IPS DF 6.9 (cell line): ENCODE results near the gene C2CD4D.

Experiments
- DNase-seq: peaks from one replicate; pipeline ENCODE4 v3.0.0-alpha.2; 2013; ENCODE audit warnings: low read depth, low spot score
- H3K27ac ChIP-seq: one replicate; pipeline ENCODE4 v1.5.1; 2013; ENCODE audit warnings: low read length, control low read depth
- H3K27me3 ChIP-seq: 2 replicates; pipeline ENCODE4 v1.6.1; 2013; ENCODE audit warnings: mild to moderate bottlenecking, low read length; ENCODE audit not compliant: control insufficient read depth, insufficient read depth
- H3K36me3 ChIP-seq: 2 replicates; pipeline ENCODE4 v1.6.1; 2013; ENCODE audit warnings: low read length; ENCODE audit not compliant: control insufficient read depth, insufficient read depth
- H3K4me1 ChIP-seq: 2 replicates; pipeline ENCODE4 v1.6.1; 2013; ENCODE audit warnings: low read length; ENCODE audit not compliant: control insufficient read depth, insufficient read depth
- H3K4me3 ChIP-seq: 2 replicates; pipeline ENCODE4 v1.5.1; 2013; ENCODE audit warnings: mild to moderate bottlenecking, low read length
- H3K9me3 ChIP-seq: 2 replicates; pipeline ENCODE4 v1.6.1; 2013; ENCODE audit warnings: low read length, inconsistent platforms; ENCODE audit not compliant: control insufficient read depth, insufficient read depth
- WGBS: extraction: QIAGEN DNeasy Blood & Tissue Kit; methylation state at CpG from one replicate; pipeline ENCODE4 v1.1.7; 2013; ENCODE audit warnings: mixed read lengths, missing lambda C conversion rate; ENCODE audit not compliant: insufficient read length, insufficient coverage; 5-methylcytosine and 5-hydroxymethylcytosine counted together

The C2CD4D gene

DNA sequence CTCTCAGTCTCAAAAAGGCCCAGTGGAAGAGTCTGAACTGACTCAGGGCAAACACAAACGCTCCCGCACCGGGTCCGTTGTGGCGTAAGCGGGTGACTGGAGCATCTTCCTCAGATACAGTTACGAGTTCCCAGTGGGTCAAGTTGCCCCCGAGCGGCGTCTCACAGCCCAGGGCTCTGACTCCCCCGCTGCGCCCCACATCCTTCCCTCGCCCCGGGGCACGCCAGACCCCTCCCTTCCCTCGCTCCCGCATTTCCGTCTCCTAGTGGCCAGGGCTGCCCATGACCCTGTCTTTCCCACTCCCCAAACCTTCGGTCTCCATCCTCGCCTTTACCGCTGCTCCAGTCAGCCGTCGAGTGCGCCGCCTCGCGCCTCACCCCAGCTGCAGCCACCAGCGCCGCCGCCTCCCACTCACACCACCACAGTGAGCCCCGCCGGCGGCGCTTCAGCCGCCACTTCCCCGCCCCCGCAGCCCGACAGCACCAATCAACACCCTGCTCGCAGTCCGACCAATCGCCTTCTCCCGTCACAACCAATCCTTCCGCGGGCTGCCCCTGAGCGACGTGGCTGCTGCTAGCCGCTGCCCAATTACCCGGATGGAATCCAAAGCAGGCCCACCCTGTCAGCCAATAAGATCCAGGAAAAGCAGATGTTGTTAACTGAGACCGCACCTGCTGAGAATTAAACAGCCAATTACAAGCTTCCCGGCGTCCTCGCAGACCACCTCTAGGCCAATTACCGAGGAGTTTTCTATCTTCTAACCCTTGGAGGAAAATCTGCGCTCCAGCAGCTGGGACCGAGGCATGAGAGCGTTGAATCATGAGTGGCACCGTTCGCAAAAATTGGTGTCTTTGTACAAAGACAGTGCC is 49.3 kb downstream of the C2CD4D start, which contains the start of gene TDRKH:
Gene TDRKH (minus strand): TSS at position 430 of the 869 bp plus-strand sequence. CDS start 7,478 bp downstream, outside the sequence.
- Histone ChIP-seq H3K9me3 (no peaks in the 10 kb centered on the region), H3K4me3 (peak within 1 kb of the TSS; percentile 69), H3K27ac (no peak within 1 kb of the TSS), H3K27me3 (no peaks in the 10 kb centered on the region), H3K4me1 (no peaks in the 10 kb centered on the region), H3K36me3 (no peaks in the 10 kb centered on the region)
- no CpG with 5 or more reads among the region's 58 CpGs for WGBS
- DNase-seq: peak; percentile 97
